HCT116 (cell line): ENCODE measurements around the gene CDCA4. TPM values are rescaled to one million over a fixed set of nuclear protein-coding genes. Genes with fewer than 3 reads are reported as not detected.

ENCODE experiments used
- ATAC-seq: fragments of 200-7000 bp; cut with Tn5 transposase; 2 replicates; pipeline ENCODE4 v1.9.1; 2020; ENCODE audit warnings: mild to moderate bottlenecking, moderate library complexity
- BruUV-seq: library from RNA; stranded (reverse); fragments of 400-500 nt; replicated peaks from 2 replicates; lab custom pipeline; 2021; lab: Mats Ljungman, UMichigan
- CTCF ChIA-PET: fragments of 300-600 bp; sonication (Branson Sonifier 250); formaldehyde crosslinking; loops from one replicate; lab custom pipeline; 2021; ENCODE audit warnings: antibody characterized with exemption; lab: Charles Lee
- POLR2A ChIA-PET: fragments of 300-600, 350-600 bp; sonication (Branson Sonifier 250); formaldehyde crosslinking; loops from one replicate; lab custom pipeline; 2021; ENCODE audit warnings: antibody characterized with exemption; lab: Charles Lee
- RAD21 ChIA-PET, 2 experiments: fragments of 300-600 bp; sonication (Branson Sonifier 250); formaldehyde crosslinking; loops; one replicate each; lab custom pipeline; 2023; ENCODE audit warnings: low total read pairs in 2 of 2; ENCODE audit not compliant: uncharacterized antibody in 2 of 2, unreplicated experiment in 2 of 2, low non-redundant PET in 1 of 2; lab: Charles Lee
- DNase-seq: peaks from one replicate; pipeline ENCODE4 v3.0.0-alpha.2; 2010; ENCODE audit warnings: low read depth, low spot score
- H2AFZ ChIP-seq: fragments of 200-600 bp; shearing (Covaris generic), sonication (generic); 2 replicates; pipeline ENCODE4 v1.6.1; 2017; ENCODE audit warnings: low read depth, mixed run types, mixed read lengths, antibody characterized with exemption, low read length; ENCODE audit not compliant: poor library complexity, severe bottlenecking
- H3K27ac ChIP-seq: 2 replicates; pipeline ENCODE4 v1.5.1; 2012; ENCODE audit warnings: low read depth, low read length
- H3K27me3 ChIP-seq: fragments of 200-600 bp; sonication (generic); 2 replicates; pipeline ENCODE4 v1.6.1; 2016; ENCODE audit warnings: mixed run types, low read length, mixed read lengths; ENCODE audit not compliant: insufficient read depth
- H3K36me3 ChIP-seq, 2 experiments: fragments of 200-500 bp in 1 of 2; fragments of 200-600 bp in 1 of 2; sonication (Bioruptor generic) in 1 of 2; sonication (generic) in 1 of 2; 2 replicates each; pipeline versions ENCODE4 v1.5.1 to v1.6.1; 2014 to 2016; ENCODE audit warnings: low read length in 2 of 2, inconsistent platforms in 1 of 2, mixed read lengths in 1 of 2, mixed run types in 1 of 2; ENCODE audit not compliant: insufficient read depth in 2 of 2, control insufficient read depth in 1 of 2
- H3K4me1 ChIP-seq, 2 experiments: fragments of 200-600 bp in 1 of 2; sonication (generic) in 1 of 2; 2 replicates each; pipeline versions ENCODE4 v1.5.1 to v1.6.1; 2012 to 2017; ENCODE audit warnings: low read length in 2 of 2, inconsistent platforms in 1 of 2, mild to moderate bottlenecking in 1 of 2, mixed read lengths in 1 of 2, mixed run types in 1 of 2, moderate library complexity in 1 of 2; ENCODE audit not compliant: insufficient read depth in 2 of 2, control insufficient read depth in 1 of 2
- H3K4me2 ChIP-seq: fragments of 200-600 bp; sonication (generic); 2 replicates; pipeline ENCODE4 v1.6.1; 2017; ENCODE audit warnings: mixed run types, low read length, mixed read lengths
- H3K4me3 ChIP-seq, 2 experiments: fragments of 200-600 bp in 1 of 2; sonication (generic) in 1 of 2; replicated peaks in 1 of 2; 2 replicates each; pipeline ENCODE4 v1.5.1; 2011 to 2016; ENCODE audit warnings: low read length in 2 of 2, control low read depth in 1 of 2, low read depth in 1 of 2, mild to moderate bottlenecking in 1 of 2, mixed read lengths in 1 of 2, mixed run types in 1 of 2
- H3K79me2 ChIP-seq: fragments of 200-600 bp; sonication (generic); 2 replicates; pipeline ENCODE4 v1.6.1; 2017; ENCODE audit warnings: mild to moderate bottlenecking, mixed run types, low read length, moderate library complexity, mixed read lengths; ENCODE audit not compliant: insufficient read depth
- H3K9ac ChIP-seq: fragments of 200-600 bp; sonication (generic); 2 replicates; pipeline ENCODE4 v1.6.1; 2016; ENCODE audit warnings: low read length, mixed read lengths
- H3K9me2 ChIP-seq: fragments of 200-600 bp; sonication (generic), shearing (Covaris generic); 2 replicates; pipeline ENCODE4 v1.6.1; 2017; ENCODE audit warnings: mixed run types, mild to moderate bottlenecking, moderate library complexity; ENCODE audit not compliant: insufficient read depth
- H3K9me3 ChIP-seq, 2 experiments: fragments of 200-500 bp in 1 of 2; fragments of 200-600 bp in 1 of 2; sonication (Bioruptor generic) in 1 of 2; sonication (generic) in 1 of 2; 2 replicates each; pipeline ENCODE4 v1.6.1; 2014 to 2017; ENCODE audit warnings: low read length in 2 of 2, mixed read lengths in 2 of 2, inconsistent platforms in 1 of 2, low read depth in 1 of 2, mild to moderate bottlenecking in 1 of 2, mixed run types in 1 of 2, moderate library complexity in 1 of 2; ENCODE audit not compliant: control insufficient read depth in 1 of 2, insufficient read depth in 1 of 2
- H4K20me1 ChIP-seq: fragments of 200-600 bp; sonication (generic), shearing (Covaris generic); 2 replicates; pipeline ENCODE4 v1.6.1; 2017; ENCODE audit warnings: mixed run types, mild to moderate bottlenecking, moderate library complexity; ENCODE audit not compliant: insufficient read depth
- CEBPB ChIP-seq: IDR thresholded peaks from 2 replicates; pipeline ENCODE4 v1.6.1; 2012; ENCODE audit warnings: low read depth
- EZH2 ChIP-seq: fragments of 200-600 bp; sonication (generic); IDR thresholded peaks from 2 replicates; pipeline ENCODE4 v1.6.1; 2017; ENCODE audit warnings: antibody characterized with exemption, mixed run types
- EZH2phosphoT487 ChIP-seq: fragments of 200-600 bp; IDR thresholded peaks from 2 replicates; pipeline ENCODE4 v1.6.1; 2018; ENCODE audit warnings: antibody characterized with exemption, borderline replicate concordance
- JUND ChIP-seq: IDR thresholded peaks from 2 replicates; pipeline ENCODE4 v1.6.1; 2012
- POLR2AphosphoS5 ChIP-seq: IDR thresholded peaks from 2 replicates; pipeline ENCODE4 v1.6.1; 2011; ENCODE audit warnings: mild to moderate bottlenecking, low read depth, low read length, moderate library complexity
- RAD21 ChIP-seq: IDR thresholded peaks from 2 replicates; pipeline ENCODE4 v1.6.1; 2012; ENCODE audit warnings: low read depth, mild to moderate bottlenecking
- SIN3A ChIP-seq: IDR thresholded peaks from 2 replicates; pipeline ENCODE4 v1.6.1; 2012; ENCODE audit warnings: low read depth
- SRF ChIP-seq: IDR thresholded peaks from 2 replicates; pipeline ENCODE4 v1.6.1; 2012; ENCODE audit warnings: low read depth
- YY1 ChIP-seq: IDR thresholded peaks from 2 replicates; pipeline ENCODE4 v1.6.1; 2011; ENCODE audit warnings: low read length, low read depth, moderate library complexity, mild to moderate bottlenecking; ENCODE audit not compliant: insufficient replicate concordance; ENCODE audit errors: extremely low read depth
- ZFX ChIP-seq: fragments of 450-650 bp; IDR thresholded peaks from 2 replicates; pipeline ENCODE4 v1.6.1; 2017
- intact Hi-C: fragments of 100-400 bp; cut with micrococcal nuclease; formaldehyde crosslinking; loops from 2 replicates; pipeline ENCODE4 v1.10.0; 2022
- total RNA-seq: library from RNA; stranded (reverse); gene quantifications from one replicate; pipeline ENCODE4 v1.2.1, GENCODE V29; 2021; ENCODE audit not compliant: unreplicated experiment
- TF ChIP-seq, protein P1 (sequence below): IDR thresholded peaks from 2 replicates; pipeline ENCODE4 v1.6.1; 2012
- TF ChIP-seq, protein P2 (sequence below), 3 experiments: fragments of 200-600 bp in 1 of 3; sonication (generic) in 1 of 3; IDR thresholded peaks in 2 of 3; conservative IDR thresholded peaks in 1 of 3; 2 replicates each; pipeline ENCODE4 v1.5.1; 2012 to 2017; ENCODE audit warnings: low read depth in 2 of 3, low read length in 2 of 3, antibody characterized with exemption in 1 of 3, borderline replicate concordance in 1 of 3, control low read depth in 1 of 3, mild to moderate bottlenecking in 1 of 3, mixed read lengths in 1 of 3, mixed run types in 1 of 3, moderate library complexity in 1 of 3; ENCODE audit not compliant: insufficient read depth in 1 of 3

CDCA4 gene
- total RNA-seq, 1 experiment from 2014 or later, result 62.4 TPM

DNA sequence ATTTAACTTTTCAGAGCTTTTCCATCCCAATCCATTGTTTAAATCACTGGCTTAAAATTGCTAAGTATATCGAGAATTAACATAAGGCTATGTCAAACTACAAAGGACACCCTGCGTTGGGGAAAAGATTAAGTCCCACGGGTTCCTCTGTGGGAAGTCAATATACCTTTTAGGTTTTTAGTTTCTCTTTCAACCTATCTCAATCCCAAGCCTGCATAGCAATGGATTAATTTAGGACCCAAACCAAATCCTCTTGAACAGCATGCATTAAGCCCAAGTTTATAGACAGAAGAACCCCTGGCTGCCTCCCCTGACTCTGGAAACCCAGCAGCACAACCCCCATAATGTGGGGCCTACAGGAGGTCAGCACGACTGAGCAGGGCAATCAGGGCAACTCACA is 6.3 kb downstream of the CDCA4 start (continued):
- no peak for TF ChIP-seq SRF
- TF ChIP-seq, protein P1, sequence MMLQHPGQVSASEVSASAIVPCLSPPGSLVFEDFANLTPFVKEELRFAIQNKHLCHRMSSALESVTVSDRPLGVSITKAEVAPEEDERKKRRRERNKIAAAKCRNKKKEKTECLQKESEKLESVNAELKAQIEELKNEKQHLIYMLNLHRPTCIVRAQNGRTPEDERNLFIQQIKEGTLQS, result no peak

DNA sequence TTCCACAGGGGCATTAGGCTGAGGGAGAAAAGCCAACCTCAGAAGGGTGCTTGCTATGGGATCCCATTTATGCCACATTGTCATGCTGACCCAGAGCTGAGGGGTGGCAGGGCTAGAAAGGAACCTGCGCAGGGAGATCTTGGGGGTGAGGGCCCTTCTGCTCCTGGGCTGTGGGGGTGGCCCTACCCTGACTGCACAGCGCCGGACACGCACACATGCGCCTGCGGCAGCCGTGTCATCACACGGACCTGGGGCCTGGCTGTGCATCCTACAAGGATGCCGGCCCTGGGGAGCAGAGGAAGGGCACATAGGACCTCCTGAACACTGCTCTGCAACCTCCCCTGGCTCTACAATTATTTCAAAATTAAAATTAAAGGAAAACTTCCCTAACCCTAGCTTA is 6.9 kb downstream of the CDCA4 start:
- Histone ChIP-seq H3K36me3 (peaks cover 19 to 40% of the 10 kb centered on the region in 2 experiments), H3K4me3 (no peak overlapping the region), H2AFZ (no peak overlapping the region), H3K79me2 (peaks cover 100% of the 10 kb centered on the region), H3K27ac (peak overlapping the region; percentile 5; the same call in 1 of the 2 replicates), H4K20me1 (peaks cover 43% of the 10 kb centered on the region; the same call in 1 of the 2 replicates), H3K9me3 (no peaks in the 10 kb centered on the region), H3K9me2 (no peaks in the 10 kb centered on the region), H3K9ac (no peak overlapping the region), H3K27me3 (no peaks in the 10 kb centered on the region), H3K4me1 (peaks cover 12 to 19% of the 10 kb centered on the region in 2 experiments), H3K4me2 (no peak overlapping the region)
- TF ChIP-seq EZH2phosphoT487 (no peak), JUND (no peak), SIN3A (no peak), YY1 (no peak), ZFX (no peak), CEBPB (no peak), POLR2AphosphoS5 (no peak), RAD21 (no peak), EZH2 (no peak)
- TF ChIP-seq, protein P2, sequence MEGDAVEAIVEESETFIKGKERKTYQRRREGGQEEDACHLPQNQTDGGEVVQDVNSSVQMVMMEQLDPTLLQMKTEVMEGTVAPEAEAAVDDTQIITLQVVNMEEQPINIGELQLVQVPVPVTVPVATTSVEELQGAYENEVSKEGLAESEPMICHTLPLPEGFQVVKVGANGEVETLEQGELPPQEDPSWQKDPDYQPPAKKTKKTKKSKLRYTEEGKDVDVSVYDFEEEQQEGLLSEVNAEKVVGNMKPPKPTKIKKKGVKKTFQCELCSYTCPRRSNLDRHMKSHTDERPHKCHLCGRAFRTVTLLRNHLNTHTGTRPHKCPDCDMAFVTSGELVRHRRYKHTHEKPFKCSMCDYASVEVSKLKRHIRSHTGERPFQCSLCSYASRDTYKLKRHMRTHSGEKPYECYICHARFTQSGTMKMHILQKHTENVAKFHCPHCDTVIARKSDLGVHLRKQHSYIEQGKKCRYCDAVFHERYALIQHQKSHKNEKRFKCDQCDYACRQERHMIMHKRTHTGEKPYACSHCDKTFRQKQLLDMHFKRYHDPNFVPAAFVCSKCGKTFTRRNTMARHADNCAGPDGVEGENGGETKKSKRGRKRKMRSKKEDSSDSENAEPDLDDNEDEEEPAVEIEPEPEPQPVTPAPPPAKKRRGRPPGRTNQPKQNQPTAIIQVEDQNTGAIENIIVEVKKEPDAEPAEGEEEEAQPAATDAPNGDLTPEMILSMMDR (IDR thresholded peaks at IDR 0.05 in 2 of 3, conservative IDR thresholded peaks at IDR 0.05 in 1 of 3; ENCODE audit: borderline replicate concordance in 1 of 3, insufficient read depth in 1 of 3, low read depth in 2 of 3, low read length in 2 of 3), result no peak
- CTCF ChIA-PET, result no interaction called here
- no TSS peak for BruUV-seq
- POLR2A ChIA-PET, result no interaction called here
- DNase-seq (no peak), ATAC-seq (no peak)
- RAD21 ChIA-PET, result no interaction called here
- intact Hi-C loops, result no loop called here
